Brain microvascular endothelial cell (primary cell): ENCODE data around the gene SESN3.

Experiments
- DNase-seq: peaks from one replicate; pipeline ENCODE4 v3.0.0-alpha.2; 2020
- H3K27ac ChIP-seq: fragments of 250-450 bp; sonication (Bioruptor Pico); 2 replicates; pipeline ENCODE4 v1.5.1; 2020; ENCODE audit warnings: mild to moderate bottlenecking, moderate library complexity
- H3K27me3 ChIP-seq: fragments of 250-450 bp; sonication (Bioruptor Pico); replicated peaks from 2 replicates; pipeline ENCODE4 v1.5.1; 2020; ENCODE audit warnings: mild to moderate bottlenecking
- H3K36me3 ChIP-seq: fragments of 250-450 bp; sonication (Bioruptor Pico); replicated peaks from 2 replicates; pipeline ENCODE4 v1.5.1; 2020; ENCODE audit warnings: mild to moderate bottlenecking
- H3K4me3 ChIP-seq: 2 replicates; pipeline ENCODE4 v1.5.1; 2011; ENCODE audit warnings: low read depth, mild to moderate bottlenecking, control low read depth, low read length, moderate library complexity
- CTCF ChIP-seq: IDR thresholded peaks from 2 replicates; pipeline ENCODE4 v1.5.1; 2011; ENCODE audit warnings: low read depth, mild to moderate bottlenecking, moderate library complexity, low read length, control low read depth, inconsistent platforms; ENCODE audit errors: missing control alignments
- in situ Hi-C: cut with HindIII; loops from 2 replicates; pipeline ENCODE4 v1.10.0; 2017; ENCODE audit warnings: low sequenced_read_pairs, low pct_ligation_motif_present

The SESN3 gene

DNA sequence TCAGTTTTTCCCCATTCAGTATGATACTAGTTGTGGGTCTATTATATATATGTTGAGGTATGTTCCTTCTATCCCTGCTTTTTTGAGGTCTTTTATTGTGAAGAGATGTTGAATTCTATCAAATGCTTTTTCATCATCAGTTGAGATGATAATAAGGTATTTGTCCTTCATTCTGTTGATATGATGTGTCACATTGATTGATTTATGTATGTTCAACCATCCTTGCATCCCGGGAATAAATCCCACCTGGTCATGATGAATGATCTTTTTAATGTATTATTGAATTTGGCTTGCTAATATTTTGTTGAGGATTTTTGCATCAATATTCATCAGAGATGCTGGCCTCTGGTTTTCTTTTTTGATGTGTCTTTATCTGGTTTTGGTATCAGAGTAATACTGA is 115.4 kb downstream of the SESN3 start:
- Histone ChIP-seq H3K27ac (no peak overlapping the region), H3K27me3 (no peaks in the 10 kb centered on the region), H3K4me3 (no peak overlapping the region), H3K36me3 (no peaks in the 10 kb centered on the region)
- DNase-seq = no peak
- TF ChIP-seq CTCF = no peak
- in situ Hi-C loops = no loop called here
